GM12865 (cell line): ENCODE data around the gene TCEA2.

ENCODE experiments used
- DNase-seq: peaks from one replicate; pipeline ENCODE4 v3.0.0; 2010; ENCODE audit warnings: low read depth
- H3K4me3 ChIP-seq: 2 replicates; pipeline ENCODE4 v1.5.1; 2011; ENCODE audit warnings: mild to moderate bottlenecking, low read depth, low read length, control low read depth
- TF ChIP-seq, protein P1 (sequence below): IDR thresholded peaks from 2 replicates; pipeline ENCODE4 v1.5.1; 2011; ENCODE audit warnings: low read length, control low read depth, low read depth, inconsistent platforms; ENCODE audit not compliant: insufficient read depth; ENCODE audit errors: missing control alignments

Gene TCEA2

DNA sequence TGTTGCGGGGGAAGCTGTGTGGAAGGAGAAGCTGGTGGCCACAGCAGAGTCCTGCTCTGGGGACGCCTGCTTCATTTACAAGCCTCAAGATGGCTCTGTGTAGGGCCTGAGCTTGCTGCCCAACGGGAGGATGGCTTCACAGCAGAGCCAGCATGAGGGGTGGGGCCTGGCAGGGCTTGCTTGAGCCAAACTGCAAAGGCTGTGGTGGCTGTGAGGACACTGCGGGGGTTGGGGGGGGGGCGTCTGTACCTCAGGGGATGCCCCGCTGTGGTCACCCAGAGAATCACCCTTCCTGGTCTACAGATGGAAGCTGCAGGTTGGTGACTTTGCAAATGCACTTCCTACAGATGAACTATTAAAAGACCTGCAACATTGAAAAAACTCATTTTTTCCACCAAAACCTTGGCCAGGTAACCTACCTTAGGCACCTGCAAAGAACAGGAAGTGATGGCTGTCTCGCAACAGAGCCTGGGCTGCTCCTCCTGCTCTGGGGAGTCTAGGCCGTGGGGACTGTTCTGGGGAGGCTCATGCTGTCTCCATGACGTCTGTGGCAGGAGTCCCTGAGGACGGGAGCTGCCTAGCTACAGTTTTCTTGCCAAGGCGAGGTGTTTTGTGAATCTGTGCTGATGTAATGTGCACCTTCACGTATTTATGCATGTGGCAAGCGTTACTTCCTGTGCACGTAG lies 37.0 kb downstream of the TCEA2 start:
- TF ChIP-seq, protein P1, sequence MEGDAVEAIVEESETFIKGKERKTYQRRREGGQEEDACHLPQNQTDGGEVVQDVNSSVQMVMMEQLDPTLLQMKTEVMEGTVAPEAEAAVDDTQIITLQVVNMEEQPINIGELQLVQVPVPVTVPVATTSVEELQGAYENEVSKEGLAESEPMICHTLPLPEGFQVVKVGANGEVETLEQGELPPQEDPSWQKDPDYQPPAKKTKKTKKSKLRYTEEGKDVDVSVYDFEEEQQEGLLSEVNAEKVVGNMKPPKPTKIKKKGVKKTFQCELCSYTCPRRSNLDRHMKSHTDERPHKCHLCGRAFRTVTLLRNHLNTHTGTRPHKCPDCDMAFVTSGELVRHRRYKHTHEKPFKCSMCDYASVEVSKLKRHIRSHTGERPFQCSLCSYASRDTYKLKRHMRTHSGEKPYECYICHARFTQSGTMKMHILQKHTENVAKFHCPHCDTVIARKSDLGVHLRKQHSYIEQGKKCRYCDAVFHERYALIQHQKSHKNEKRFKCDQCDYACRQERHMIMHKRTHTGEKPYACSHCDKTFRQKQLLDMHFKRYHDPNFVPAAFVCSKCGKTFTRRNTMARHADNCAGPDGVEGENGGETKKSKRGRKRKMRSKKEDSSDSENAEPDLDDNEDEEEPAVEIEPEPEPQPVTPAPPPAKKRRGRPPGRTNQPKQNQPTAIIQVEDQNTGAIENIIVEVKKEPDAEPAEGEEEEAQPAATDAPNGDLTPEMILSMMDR = no peak
- DNase-seq = no peak
- no peak overlapping the region for H3K4me3 ChIP-seq

DNA sequence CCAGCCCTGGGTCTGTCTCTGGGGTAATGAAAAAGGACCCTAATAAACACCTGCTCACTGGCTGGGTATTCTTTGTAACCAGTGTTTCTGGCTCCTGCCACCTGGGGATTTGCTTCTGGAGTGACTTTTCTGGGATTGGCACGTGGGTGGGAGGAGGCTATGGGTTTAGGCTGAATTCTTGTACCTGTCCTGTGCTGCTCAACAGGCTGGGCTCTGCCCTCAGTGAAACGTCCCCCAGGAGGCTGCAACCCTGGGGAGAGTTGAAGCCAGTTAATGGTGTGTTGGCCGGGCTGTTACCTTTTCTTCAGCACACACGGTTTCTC lies 37.5 kb downstream of the TCEA2 start:
- no peak for DNase-seq
- H3K4me3 ChIP-seq = no peak overlapping the region
- TF ChIP-seq, protein P1 = no peak

DNA sequence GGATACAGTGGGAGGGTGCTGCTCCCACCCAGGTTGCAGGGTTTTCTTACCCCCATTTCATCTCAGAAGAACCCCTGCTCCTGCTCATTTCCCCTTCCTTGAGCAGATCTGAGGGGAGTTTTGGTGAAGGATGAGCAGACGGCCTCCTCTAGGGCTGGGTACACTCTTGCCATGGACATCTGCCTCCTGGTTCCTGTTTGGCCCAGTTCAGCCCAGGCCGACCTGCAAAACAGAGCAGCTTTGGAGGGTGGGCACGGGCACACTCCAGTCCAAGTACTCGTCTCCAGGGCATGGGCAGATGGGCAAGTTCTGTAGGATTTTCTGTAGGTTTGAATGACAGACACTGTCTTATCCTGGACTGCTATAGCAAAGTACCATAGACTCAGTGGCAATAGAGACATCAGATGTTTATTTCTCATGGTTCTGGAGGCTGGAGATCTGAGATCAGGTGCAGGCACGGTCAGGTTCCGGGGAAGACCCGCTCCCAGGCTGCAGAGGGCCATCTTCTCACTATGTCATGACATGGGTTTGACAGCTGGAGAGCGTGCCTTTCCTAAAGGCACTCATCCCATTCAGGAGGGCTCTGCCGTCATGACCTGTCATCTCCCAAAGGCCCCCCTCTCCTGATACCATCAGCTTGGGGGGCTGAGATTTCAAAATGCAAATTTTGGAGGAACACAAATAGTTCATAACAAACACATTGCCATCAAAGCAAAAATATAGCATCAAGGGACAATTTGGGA lies 38.1 kb downstream of the TCEA2 start:
- H3K4me3 ChIP-seq = no peak overlapping the region
- TF ChIP-seq, protein P1 = no peak
- DNase-seq = no peak

DNA sequence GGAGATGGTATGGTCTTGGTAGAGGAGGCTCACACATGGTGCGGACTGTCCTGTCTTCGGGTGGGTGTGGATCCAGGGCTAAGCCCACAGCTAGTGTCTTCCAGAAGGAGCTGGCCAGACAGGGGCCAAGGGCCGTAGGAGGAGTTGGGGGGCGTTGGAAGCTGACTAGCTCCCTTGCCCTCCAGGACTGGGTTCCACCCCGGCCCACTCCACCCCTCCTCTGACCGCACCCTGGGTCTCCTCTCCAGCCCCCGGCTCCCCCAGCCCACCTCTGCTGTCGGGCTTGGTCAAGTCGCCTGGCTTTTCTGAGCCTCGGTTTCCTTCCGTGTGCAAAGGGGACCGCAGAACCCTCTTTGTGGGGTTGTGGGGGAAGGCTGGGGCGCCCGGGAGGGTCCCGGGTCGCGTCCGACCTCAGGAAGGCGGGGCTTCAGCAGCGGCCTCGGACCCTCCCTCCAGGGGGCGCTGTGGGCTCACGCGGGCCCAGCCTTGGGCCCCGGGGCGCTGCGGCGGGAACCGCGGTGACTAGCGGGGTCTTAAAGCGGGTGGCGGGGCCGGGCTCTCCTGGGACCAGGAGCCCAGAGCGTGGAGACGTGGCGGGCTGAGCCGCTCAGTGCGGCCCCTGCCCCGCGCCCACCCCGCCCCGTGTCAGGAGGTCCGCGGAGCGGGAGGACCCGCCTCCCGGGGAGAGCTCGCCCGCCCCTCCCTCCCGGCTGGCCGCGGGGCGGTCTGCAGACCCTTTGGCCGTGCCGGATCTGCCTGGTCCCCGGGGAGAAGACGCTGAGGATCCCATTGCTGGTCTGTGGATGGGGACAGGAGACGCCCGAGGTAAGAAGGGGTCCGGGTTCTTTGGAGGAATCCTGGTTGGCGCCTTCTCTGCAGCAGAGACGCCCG lies 39.0 kb downstream of the TCEA2 start:
- TF ChIP-seq, protein P1 = peak; percentile 75
- H3K4me3 ChIP-seq = no peak overlapping the region
- peak; percentile 42 for DNase-seq

DNA sequence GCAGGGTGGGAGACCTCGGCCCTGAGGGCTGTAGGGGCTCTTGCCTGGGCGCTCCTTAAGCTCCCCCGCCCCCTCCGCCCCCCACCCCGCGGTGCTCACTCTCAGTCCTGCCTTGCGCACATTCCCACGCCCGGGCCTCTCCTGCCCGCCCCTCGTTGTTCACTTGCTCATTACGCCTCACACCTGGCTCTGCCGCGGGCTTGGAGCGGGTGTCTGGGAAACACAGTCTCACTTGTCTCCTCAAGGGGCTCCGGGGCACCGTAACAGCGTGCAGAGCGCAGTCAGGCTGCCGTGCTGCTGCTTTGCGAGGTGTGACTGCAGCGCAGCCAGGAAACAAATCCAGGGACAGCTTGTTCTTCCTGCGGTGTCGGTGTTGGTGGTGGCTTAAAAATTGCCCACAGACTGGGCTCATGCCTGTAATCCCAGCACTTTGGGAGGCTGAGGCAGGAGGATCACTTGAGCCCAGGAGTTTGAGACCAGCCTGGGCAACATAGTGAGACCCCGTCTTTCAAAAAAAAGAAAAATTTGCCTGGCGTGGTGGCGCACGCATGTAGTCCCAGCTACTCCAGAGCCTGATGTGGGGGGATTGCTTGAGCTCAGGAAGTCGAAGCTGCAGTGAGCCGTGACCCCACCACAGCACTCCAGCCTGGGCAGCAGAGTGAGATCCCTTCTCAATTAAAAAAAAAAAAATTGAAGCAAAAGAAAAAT lies 39.8 kb downstream of the TCEA2 start:
- no peak for DNase-seq
- TF ChIP-seq, protein P1 = no peak
- no peak overlapping the region for H3K4me3 ChIP-seq

DNA sequence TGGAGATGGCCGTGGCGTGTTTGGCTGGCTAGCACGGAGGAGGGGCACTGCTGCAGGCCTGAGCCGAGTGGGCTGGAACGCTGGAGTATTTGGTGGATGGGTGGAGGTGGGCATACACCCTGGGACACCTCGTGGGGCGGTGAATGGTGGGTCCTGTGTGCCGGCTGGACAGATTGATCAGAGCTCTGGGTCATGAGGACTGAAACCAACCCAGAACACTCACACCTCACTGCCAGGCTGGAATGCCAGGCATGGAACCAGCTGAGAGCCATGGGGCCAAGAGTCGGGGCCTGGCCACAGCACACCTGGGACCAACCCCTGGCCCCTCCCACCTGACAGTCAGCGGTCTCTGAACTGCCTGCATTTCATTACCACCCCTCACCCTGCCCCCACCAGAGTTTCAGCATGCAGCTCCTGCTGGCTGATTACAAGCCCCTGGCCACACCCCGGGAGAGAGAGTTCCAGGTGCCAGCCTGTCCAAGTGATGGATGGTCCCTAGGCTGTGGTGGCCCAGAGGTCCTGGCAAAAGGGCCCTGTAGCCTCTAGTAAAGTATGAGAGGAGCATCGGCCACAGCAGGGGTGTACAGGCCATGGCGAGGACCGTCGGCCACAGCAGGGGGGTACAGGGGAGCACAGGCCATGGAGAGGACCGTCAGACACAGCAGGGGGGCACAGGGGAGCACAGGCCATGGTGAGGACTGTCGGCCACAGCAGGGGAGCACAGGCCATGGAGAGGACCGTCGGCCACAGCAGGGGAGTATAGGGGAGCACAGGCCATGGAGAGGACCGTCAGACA lies 41.1 kb downstream of the TCEA2 start:
- no peak for DNase-seq
- H3K4me3 ChIP-seq = no peak overlapping the region
- TF ChIP-seq, protein P1 = no peak
